Activated CD4-positive, alpha-beta T cell treated with anti-CD3 and anti-CD28 coated beads, Interleukin-2, Interleukin-6, amounts not matched to agents 100 ng/mL and 50 ng/mL, durations not matched to agents 16 hours and 8 hours (primary cell): ENCODE measurements around the gene FOLR2.

Experiments used
- DNase-seq: peaks from one replicate; pipeline ENCODE4 v3.0.0-alpha.2; 2020

Gene FOLR2

DNA sequence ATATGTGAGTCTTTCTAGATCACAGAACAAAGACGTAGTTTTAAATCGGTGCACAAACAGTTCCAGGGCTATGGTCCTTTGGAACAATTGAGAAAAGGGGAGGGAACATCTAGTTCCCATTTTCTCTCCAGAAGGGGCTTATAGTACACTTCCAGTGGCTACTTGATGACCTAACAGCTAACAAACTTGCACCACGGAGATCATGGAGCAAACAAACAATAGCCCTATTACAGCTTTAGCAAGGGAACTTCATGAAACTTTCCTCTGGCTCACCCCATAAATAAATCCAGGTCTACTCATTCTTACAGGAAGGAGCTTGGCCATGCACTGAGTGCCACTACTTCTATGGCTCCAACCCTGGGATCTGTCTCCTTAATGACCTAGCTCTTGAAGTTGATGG, 8.3 kb upstream of the FOLR2 start:
- no peak for DNase-seq

DNA sequence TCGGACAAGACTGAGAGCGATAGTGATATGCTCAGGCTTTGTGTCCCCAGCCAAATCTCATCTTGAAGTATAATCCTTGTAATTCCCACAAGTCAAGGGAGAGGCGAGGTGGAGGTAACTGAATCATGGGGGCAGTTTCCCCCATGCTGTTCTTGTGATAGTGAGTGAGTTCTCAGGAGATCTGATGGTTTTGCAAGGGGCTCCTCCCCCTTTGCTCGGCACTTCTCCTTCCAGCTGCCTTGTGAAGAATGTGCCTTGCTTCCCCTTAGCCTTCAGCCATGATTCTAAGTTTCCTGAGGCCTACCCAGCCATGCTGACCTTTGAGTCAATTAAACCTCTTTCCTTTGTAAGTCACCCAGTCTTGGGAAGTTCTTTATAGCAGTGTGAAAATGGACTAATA, 7.5 kb upstream of the FOLR2 start:
- DNase-seq = no peak

DNA sequence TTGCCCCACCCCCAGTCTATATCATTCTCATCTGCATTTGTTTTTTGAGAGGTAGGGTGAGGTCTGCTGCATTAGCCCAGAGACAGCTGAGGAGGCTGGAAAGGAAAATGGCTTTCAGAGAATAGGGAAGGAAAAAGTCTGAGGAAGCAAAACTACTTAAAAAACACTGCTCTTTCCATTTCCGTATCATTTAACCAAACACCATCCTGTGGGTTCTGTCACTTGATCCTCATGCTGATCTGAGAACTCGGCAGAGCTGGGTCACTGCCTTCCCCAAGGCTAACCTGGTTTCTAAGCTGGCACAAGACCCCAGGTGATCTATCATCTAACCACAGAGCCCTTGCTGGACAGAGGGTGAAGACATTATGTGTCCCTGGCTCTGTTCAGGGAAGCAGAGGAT, 1.2 kb downstream of the FOLR2 start:
- DNase-seq = no peak

DNA sequence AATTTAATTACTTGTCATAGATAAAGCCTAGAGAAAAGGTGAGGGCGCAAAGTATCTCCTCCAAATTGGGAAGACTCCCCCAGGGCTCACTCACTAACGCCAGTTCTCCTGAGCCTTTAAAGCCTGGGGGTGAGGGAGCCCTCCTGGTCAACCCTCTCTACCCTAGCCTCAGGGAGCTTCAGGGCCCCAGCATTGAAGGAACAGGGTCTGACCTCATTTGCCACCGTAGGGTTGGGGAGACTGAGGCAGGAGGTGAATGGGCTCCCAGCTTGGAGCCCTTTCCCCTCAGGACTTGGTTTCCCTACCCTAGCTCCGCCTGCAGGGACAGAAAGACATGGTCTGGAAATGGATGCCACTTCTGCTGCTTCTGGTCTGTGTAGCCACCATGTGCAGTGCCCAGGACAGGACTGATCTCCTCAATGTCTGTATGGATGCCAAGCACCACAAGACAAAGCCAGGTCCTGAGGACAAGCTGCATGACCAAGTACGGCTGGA, 1.7 kb downstream of the FOLR2 start:
- DNase-seq = no peak

DNA sequence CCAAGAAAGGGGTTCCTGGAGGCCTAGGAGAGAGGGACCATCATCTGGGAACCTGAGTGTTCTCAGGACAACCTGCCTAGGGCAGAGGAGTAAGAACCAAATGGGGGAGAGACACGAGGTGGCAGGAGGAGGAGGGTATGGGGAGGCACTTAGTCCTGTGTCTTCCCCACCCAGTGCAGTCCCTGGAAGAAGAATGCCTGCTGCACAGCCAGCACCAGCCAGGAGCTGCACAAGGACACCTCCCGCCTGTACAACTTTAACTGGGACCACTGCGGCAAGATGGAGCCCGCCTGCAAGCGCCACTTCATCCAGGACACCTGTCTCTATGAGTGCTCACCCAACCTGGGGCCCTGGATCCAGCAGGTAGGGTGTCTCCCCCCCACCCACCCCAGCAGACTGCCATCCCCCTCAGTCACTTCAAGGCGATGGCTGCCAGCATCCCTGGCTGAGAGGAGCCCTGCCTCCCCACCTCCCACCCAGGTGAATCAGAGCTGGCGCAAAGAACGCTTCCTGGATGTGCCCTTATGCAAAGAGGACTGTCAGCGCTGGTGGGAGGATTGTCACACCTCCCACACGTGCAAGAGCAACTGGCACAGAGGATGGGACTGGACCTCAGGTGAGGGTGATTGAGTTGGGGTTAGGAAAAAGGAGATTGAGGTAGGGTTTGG, 4.2 kb downstream of the FOLR2 start:
- no peak for DNase-seq

DNA sequence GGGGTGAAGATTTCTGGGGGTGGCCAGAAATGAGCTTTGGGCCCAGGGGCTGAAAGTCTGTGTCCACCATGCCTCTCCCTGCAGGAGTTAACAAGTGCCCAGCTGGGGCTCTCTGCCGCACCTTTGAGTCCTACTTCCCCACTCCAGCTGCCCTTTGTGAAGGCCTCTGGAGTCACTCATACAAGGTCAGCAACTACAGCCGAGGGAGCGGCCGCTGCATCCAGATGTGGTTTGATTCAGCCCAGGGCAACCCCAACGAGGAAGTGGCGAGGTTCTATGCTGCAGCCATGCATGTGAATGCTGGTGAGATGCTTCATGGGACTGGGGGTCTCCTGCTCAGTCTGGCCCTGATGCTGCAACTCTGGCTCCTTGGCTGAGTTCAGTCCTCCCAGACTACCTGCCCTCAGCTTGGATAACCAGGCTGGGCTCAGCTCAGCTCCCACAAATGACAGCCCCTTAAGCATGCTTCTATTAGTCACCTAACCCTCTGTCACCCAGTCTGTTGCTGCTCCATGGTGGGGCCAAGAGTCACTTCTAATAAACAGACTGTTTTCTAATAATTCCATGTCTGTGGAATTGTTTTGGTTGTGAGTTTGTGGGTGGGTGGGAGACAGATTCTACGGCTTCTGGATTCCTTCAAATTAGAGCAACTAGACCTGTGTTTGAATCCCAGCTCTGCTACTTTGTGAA, 4.9 kb downstream of the FOLR2 start:
- DNase-seq = no peak

DNA sequence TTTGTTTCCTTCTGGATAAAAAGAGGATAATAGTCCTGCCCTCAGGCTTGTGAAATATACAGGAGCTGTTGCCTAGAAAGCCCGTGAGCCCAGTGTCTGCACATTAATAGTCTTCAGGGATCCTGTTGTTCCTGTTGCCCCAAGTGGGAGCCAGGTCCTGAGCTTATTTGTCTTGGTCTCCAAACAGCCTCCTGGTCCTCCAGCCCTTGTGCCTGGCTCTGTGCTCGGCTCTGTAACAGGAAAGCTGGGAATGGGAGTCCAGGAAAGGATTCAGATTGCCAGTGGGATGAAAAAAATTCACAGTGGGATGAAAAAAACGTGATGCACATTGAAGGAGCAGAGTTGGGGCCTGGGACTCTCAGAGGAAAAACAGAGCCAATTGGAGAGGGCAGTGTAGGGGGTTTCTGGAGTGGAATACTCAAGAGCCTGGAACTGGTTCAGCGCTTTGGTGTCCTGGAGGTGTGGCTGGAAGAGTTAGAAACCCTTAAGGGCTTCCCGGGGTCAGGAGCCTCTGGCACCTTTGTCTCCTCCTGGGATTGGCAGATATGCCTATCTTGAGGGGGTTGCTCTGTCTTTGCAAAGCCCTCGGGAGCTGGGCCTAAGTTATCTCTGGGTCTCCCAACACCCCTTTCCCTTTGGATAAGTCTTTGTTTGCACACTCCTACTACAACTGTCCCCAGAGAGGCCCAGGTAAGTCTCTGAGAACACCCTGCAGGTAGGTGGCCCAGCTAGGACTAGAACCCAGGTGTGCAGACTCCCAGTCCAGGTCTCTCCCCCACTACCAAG, 5.7 kb downstream of the FOLR2 start:
- DNase-seq = no peak

DNA sequence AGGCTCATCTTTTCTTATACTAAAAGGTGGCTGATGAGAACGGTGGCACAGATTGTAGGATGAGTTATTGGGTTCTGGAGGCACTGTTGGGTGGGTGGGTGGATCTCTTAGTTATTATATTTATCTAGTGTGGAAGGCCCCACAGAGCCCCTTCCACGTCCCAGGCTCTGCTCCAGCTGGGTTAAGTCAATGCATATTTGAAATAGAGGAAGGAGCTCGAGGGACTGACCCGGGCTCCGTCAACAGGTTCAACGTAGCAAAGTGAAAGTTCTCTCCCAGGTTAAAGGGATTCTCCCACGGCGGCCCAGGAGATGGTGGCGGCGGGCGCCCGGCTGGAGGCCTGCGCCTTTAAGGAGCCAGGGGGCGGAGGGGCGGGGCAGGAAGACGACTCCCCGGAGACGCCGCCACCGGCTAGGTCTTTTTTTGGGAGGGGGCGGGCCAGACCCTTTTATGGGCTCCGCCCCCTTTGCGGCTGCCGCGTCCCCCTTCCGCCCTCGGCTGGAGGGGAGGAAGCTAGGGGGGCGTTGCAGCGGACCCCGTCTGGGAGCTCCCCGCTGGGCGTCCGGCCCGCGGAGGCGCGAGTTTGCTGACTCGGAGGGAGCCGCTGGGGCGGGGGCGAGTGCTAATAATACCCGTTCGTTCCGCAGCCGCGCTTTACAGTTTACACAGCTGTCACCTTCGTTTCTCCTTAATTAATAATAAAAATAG, 6.5 kb downstream of the FOLR2 start:
- DNase-seq = peak; percentile 97

DNA sequence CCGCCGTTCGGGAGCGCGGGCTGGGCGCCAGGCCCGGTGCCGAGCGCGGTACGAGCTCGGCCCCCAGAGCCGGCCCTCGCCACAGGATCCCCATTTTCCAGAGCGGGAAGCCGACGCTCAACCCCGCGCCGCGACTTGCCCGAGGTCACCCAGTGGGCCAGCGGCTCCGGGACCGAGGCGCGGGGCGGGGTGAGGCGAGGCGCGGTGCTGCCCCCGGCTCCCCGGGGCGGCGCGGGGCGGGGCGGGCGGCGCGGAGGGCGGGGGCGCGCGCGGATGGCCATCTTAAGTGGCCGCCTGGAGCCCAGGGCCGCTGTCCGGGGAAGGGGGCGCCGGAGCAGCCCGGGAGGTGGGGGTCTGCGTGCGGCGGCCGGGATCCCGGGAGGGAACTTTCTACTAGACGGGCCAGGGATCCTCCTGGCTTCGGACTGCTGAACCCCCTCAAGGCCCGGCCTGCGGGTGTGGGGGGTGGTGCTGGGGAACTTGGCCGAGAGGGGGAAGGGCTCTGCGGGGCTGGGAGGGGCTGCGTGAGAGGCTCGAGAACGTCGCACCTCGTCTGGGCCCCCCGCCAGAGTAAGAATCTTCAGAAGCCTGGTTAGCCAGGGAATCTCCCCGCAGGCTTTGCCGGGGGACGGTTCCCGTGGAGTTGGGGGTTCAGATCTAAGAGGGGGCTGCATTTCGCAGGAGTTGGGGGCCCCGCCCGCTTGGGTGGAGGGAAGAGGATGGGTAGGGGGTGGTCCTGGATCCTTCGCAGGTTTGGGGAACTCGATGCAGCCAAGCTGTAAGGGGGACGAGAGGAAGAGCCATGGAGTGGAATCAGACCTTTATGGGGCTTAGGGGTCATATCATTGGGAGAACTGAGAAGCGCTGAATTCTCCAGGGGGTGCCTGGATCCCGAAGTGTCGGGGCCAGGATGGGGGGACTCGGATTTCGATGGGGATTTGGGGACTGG, 7.3 kb downstream of the FOLR2 start:
- DNase-seq = peak; percentile 66

DNA sequence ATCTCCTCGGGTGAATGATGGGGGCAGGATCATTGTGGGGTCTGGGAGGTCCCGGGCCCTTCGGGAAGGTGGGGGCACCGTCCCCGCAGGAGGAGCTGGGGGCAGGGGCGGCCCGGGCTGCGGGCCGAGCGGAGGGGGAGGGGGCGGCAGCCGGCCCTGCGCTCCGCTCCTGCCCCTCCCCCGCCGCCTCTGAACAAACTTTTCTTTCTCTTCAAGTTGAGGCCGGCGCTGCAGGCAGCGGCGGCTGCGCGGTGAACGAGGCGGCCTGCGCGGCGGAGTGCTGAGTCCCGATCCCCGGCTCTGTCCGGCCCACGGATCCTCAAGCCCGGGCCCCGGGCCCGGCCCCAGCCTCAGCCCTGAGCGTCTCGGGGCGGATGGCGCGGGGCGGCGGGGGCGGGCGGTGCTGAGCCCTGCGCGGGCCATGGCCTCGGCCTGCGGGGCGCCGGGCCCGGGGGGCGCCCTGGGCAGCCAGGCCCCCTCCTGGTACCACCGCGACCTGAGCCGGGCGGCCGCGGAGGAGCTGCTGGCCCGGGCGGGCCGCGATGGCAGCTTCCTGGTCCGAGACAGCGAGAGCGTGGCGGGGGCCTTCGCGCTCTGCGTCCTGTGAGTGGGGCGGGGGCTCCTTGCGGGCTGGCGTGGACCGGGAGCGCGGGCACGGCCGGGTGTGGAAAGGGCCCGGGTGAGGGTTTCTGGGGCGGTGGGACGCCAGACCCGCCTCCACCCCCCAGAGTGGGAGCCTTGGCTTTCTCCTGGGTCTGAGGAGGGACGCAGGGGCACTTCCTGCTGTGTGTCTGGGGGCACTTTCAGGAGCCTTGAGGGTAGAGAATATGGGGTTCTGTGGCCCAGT, 8.2 kb downstream of the FOLR2 start, which contains the start of gene INPPL1:
TSS of gene INPPL1 (plus strand) at position 204 of the 847 bp plus-strand sequence. CDS start at position 422, 218 bp downstream.
- DNase-seq = peak; percentile 53

DNA sequence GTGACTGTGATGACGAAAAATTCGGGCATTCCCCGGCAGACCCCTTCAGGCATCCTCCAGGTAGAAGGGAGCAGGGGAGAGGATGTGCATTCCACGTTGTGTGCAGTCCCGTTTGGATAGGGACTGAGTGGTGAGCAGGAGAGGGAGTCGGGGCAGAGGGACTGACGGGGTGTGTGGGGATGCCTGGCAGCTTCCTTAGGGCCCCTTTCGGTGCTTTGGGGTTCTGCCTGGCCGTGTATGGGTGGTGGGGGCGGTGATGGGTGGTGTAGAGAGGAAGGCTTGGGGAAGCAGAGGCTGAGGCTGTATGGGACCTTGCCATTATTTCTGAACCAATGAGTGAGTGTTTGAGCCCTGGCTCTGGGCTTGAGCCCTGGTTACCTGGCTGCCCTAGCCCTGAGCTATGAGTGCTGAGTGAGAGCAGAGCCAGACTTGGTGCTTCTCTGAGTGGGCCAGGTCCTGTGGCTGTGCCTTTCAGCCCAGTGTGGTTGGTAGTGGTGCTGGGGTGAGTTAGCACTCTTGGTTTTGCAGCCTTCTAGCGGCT, 8.9 kb downstream of the FOLR2 start:
- DNase-seq = peak; percentile 56

DNA sequence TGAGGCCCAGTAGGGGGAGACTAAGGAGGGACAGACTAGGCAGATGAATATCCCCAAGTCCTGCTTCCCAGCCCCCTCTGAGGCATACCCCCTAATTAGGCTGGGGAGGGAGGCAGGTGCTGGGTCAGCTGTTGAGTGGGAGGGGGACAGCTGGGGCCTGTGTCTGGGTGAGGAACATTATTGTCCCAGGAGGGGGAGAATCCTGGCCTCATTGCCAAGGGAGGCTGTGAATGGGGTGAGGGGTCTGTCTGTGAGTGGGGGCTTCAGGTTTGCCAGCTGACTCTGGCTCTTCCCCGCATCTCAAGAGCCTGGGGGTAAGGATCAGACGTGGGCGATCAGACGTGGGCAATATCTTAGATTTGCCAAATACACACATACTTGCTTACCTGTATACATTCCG, 10.1 kb downstream of the FOLR2 start:
- DNase-seq = no peak

DNA sequence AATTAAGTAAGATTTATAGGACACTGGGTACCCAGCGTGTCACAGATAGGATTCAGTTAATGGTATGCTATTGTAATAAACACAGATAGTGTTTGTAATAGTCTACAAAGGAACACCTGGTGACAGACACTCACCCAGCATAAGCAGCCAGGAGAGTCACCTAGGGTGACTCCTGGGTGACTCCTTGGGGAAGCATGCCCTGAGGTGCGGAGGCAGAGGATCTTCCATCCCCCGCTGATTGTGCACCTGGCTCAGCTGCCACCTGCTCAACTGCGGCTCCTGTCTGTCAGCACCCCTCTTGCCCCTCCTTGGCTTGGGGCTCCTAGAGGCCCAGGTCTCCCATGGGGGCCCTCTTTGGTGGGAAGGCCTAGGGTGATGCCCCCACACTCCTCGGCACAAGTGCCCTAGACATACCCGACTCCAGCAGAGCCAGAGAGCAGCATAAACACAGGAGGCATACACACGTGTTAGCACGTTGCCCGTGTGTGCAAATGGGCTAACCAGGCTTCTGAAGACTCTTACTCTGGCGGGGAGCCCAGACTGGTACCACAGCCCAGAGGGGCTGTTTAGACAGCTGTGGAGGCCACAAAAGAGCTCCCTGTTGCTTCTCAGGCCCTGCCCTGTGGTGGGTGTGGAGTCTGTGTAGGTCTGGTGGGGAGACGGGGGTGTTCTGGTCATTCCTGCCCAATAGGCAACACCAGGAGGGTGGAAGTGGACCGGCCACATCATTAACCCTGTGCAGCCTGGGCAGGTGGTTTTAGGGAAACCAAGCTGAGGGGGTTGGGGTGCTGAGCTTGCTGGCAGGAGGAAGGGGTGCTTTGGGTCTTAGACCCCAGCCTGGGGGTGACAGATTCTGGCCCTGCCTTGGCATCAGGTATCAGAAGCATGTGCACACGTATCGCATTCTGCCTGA, 11.0 kb downstream of the FOLR2 start:
- no peak for DNase-seq

DNA sequence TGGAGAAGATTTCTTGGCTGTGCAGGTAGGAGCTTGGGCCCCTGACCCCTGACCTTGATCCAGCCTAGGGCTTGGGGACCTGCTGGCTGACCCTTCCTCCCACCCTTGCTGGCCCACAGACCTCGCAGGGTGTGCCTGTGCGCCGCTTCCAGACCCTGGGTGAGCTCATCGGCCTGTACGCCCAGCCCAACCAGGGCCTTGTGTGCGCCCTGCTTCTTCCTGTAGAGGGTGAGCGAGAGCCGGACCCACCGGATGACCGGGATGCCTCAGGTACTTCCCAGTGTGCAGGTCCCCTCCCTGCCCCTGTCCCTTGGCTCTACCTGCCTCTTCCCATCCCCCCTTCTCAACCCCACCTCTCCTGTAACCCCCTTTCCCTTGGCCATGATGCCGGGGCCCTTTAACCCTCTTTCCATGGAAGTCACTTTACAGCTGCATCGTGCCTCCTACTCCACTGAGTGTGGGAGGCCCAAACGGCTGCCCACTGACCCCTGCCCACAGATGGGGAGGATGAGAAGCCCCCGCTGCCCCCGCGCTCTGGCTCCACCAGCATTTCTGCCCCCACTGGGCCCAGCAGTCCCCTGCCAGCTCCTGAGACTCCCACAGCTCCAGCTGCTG, 11.7 kb downstream of the FOLR2 start:
- no peak for DNase-seq

DNA sequence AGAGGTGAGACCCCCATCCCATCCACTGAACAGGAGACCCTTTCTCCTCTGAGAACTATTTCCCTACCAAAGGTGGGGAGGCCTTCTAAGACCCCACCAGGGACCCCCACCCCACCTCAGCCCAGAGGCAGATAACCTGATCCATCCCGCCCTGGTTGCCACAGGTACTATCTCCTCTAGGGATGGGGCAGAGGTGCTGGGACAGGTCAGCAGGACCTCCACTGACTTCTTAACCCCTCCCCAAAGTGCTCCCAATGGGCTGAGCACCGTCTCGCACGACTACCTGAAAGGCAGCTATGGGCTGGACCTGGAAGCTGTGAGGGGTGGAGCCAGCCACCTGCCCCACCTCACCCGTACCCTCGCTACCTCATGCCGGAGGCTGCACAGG, 12.2 kb downstream of the FOLR2 start:
- DNase-seq = no peak

DNA sequence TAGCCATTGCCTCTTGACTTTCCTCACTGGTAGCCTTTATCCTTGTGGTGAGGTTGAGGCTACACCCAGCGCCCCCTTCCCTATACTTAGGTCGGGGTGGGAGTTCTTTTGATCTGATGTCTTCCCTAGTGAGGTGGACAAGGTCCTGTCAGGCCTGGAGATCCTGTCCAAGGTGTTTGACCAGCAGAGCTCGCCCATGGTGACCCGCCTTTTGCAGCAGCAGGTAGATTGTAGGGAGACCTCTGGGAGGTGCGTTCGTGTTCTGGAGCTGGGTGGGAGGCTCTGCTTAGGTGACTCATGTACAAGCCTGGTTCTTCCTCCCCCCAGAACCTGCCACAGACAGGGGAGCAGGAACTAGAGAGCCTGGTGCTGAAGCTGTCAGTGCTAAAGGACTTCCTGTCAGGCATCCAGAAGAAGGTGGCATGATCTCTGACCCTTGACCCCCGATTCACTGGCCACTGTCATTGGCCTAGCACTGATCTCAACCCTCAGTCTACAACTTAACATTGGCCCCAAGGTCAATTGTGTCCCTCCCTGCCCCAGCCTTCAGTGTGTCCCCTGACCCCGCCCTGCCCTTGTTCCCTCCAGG, 12.8 kb downstream of the FOLR2 start:
- no peak for DNase-seq

DNA sequence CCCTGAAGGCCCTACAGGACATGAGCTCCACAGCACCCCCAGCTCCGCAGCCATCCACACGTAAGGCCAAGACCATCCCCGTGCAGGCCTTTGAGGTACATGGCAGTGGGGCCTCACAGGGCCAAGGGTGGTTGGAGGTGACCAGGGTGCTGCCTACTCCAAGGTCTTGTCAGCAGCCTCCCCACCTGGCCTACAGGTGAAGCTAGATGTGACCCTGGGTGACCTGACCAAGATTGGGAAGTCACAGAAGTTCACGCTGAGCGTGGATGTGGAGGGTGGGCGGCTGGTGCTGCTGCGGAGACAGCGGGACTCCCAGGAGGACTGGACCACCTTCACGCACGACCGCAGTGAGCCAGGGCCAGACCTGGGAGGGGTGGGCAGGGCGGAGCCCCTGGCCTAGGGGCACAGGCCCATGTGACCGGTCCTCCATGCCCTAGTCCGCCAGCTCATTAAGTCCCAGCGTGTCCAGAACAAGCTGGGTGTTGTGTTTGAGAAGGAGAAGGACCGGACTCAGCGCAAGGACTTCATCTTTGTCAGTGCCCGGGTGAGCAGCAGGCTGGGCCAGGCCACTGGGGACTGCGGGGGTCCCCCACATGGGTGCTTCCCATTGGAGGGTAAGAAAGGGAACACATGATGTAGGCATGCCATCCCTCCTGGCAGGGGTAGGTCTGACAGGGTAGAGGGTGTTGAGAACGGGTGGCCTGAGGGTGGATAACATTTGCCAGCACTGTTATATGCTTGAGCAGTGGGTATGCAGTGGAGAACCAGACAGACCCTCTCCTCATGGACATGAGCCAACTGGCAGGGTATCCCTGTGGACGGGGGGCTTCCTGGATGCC, 13.6 kb downstream of the FOLR2 start:
- DNase-seq = no peak
